Amniotic epithelial cell (primary cell): Measurements from ENCODE around the gene PITPNC1.
A peak's percentile ranks its signal among the peaks of the same experiment; 100 is the strongest.

Experiments used
- DNase-seq: peaks from one replicate; pipeline ENCODE4 v3.0.0-alpha.2; 2010; ENCODE audit warnings: low read depth

PITPNC1 gene

DNA sequence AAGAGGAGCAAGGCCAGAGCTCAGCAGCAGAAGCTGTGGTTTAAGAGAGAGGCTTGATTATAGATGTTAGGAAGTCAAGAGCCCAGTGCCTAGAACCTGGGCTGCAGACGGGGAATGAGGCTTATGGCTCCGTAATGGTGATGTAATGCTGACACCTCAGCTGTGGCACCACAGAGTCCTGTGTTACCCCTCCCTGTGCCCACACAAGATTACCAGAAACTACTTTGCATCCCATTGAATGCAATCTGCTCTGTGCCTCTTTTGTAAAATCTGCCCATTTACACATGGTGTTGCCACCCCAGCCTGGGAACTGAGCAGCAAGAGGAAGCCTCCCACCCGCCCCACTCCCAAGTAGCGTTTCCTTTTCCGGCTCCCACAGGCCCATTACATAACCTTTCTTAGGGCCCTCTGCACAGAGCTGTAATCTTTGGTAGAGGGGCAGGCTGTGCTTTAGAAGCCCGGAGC is 57.0 kb downstream of the PITPNC1 start:
- peak; percentile 3 for DNase-seq

GRCh38 chr17:67435122-67435521 is 58.0 kb downstream of the PITPNC1 start:
- DNase-seq = peak; percentile 45

GRCh38 chr17:67435786-67436185 is 58.7 kb downstream of the PITPNC1 start:
- no peak for DNase-seq

- no peak for DNase-seq
Measured at GRCh38 chr17:67436233-67436632, 59.2 kb downstream of the PITPNC1 start.

- no peak for DNase-seq
Measured at GRCh38 chr17:67438667-67439066, 61.6 kb downstream of the PITPNC1 start.

DNA sequence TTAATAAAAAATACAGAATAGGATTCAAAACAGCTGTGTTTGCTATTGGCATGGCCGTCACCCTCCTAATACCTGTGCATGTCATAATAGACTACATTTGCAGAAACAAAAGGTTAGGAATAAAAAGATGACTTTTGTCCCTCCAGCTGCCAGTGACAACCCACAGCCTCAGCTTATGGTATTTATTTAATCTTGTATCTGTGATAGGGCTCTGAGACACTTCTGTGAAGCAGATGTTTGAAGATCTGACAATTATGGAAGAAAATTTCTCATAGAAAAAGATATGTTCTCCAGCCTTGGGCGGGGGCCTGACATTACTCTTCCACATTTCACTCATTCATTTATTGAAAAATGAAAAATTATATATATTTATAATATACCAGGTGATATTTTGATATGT is 62.2 kb downstream of the PITPNC1 start:
- DNase-seq = no peak

DNA sequence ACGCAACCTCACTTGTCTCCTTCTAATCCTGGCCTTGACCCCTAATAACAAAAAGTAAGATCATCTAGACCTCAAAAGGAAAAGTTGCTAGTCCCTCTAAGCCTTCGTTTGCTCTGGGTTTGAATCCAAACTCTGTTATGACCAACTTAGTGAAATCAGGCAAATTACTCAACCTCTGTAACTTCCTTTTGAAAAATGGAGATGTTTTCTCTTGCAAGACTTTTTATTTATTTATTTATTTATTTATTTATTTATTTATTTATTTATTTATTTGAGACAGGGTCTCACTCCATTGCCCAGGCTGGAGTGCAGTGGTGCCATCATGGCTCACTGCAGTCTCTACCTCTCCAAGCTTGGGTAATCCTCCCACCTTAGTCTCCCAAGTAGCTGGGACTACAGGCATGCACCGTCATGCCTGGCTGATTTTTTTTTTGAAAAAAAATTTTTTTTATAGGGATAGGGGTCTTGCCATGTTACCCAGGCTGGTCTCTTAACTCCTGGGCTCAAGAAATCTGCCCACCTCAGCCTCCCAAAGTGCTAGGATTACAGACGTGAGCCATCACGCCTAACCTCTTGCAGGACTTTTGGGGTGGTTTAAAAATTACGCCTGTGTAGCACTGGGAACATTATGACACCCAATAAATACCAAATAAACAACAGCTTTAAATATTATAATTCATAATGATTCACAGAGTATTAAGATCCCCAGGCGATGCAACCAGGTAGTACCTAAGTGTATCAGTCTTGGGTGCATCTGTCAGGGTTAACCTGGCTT is 63.4 kb downstream of the PITPNC1 start:
- peak; percentile 3 for DNase-seq

GRCh38 chr17:67441052-67441895 is 64.2 kb downstream of the PITPNC1 start:
- peak; percentile 27 for DNase-seq

GRCh38 chr17:67441896-67442219 is 64.8 kb downstream of the PITPNC1 start:
- no peak for DNase-seq

DNA sequence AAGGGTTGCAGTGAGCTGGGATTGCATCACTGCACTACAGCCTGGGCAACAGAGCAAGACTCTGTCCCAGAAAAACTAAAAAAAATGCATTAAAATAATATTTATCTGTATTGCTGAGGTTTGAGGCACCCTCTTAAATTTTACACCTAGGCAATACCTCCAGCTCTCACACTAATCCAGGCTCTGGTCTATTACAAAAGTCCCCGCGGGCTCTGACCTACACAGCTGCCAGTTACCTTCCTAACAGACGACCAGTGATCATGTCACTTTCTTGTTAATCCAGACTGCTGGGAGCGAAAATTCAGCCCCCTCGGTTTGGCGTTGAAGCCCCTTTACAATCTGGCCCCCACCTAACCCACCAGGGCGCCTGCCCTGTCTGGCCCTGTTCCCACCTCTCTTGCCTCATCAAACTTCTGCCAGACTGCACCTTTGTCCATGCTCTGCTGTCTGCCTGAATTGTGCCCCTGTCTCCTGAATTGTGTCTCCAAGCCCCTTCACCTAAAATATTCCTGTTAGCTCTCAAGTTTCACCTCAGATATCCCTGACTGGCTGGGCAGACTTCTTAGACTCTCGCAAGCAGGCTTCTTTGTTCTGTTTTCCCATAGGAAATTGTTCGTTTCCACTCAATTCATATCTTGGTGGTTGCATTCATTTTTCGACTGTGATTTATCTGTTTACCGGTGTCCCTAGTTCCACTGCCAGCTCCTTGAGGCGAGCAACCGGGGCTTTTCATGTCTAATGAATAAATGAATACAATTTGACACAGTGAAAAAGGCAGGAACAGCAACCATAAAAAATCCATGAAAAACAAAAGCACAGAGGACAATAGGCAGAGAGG is 65.9 kb downstream of the PITPNC1 start:
- DNase-seq = peak; percentile 3

GRCh38 chr17:67443931-67444595 is 67.0 kb downstream of the PITPNC1 start:
- DNase-seq = peak; percentile 9

GRCh38 chr17:67448449-67448848 is 71.4 kb downstream of the PITPNC1 start:
- DNase-seq = no peak

- no peak for DNase-seq
Measured at GRCh38 chr17:67449065-67449464, 72.0 kb downstream of the PITPNC1 start.

GRCh38 chr17:67449845-67450755 is 73.0 kb downstream of the PITPNC1 start:
- DNase-seq = no peak

DNA sequence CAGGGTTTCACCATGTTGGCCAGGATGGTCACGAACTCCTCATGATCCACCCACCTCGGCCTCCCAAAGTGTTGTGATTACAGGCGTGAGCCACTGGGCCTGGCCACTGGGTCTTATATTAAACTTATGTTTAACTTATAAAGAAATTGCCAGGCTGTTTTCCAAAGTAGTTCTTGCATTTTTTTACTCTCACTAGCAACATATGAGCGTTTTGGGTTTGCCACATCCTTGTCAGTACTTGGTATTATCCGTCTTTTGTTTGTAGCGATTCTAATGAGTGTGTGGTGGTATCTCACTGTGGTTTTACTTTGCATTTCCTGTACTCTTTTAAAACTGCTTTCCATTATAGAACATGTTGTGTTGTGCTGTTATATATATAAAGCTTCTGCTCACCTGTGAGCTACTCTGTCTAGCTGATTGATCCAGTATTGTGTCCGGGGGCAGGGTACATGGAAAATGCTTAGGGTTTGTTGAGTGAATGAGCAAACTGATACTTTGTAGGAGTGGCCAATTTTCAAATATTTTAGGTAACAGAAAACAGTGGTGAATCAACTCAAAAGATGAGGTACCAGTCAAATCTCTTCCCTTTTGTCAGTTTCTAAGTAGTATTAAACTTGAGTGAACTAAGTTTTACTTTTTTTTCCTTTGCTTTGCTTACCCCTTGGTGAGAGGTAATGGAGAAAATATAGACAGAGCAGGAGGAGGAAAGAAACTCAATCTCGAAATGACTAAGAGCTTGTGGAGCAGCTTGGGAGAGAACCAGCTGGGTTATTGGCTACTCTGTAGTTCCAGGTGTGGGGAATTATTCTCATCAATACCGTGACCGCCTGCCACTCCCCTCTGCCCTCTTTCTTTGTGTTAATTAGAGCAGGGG is 75.8 kb downstream of the PITPNC1 start:
- no peak for DNase-seq

- no peak for DNase-seq
Measured at GRCh38 chr17:67456103-67456502, 79.0 kb downstream of the PITPNC1 start.

- no peak for DNase-seq
Measured at GRCh38 chr17:67456889-67457288, 79.8 kb downstream of the PITPNC1 start.

DNA sequence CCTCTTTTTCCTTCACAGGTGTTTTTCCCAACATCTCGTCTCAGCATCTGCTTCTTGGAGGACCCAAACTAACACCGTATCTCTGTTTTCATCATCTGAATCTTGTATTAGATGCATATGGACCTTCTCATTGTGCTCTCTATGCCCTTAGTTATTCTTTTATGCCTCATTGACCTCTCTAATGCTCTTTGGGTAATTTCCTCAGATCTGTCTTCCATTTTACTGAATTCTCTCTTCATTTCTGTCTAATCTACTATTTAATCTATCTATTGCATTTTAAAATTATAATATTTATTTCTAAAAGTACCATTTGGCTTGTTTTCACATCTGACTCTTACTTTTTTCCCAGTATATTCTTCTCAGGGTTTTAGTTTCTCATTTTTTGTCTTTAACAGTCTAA is 81.1 kb downstream of the PITPNC1 start:
- no peak for DNase-seq

DNA sequence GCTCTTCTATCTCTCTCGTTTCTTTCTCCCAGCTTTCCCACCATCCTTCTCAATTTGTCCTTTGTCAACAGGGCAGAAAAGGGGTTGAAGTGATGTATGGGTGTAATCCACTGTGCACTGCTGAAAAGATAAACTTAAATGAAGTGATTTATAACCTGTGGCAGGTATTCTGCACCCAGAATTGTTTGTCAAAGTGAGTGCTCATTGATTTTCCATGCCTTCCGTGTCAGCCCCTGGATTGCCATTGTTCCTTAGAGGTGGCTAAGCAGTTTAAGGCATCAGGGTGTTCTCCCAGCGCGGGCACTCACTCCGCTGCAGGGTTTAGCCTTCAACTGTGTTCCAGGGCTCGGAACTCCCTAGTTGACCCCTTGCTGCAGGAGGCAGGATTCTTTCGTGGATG is 82.9 kb downstream of the PITPNC1 start:
- no peak for DNase-seq
